Activated CD4-positive, alpha-beta T cell treated with anti-CD3 and anti-CD28 coated beads, Interleukin-2, amount 10 ng/mL, durations not matched to agents 7 days and 5 days (primary cell): Measurements from ENCODE around the gene SMNDC1. TPM values are rescaled to one million over a fixed set of nuclear protein-coding genes. Genes with fewer than 3 reads are reported as not detected.
"Not testable (repeated sequence)": the region's sequence is repeated elsewhere in the genome, so short reads cannot be mapped to it uniquely, and the experiment has no call there.

Experiments used
- CTCF ChIA-PET: fragments of 350-600 bp; sonication (Branson Sonifier 250); formaldehyde crosslinking; loops from one replicate; lab custom pipeline; 2021; ENCODE audit warnings: antibody characterized with exemption; lab: Charles Lee
- POLR2A ChIA-PET: fragments of 350-600 bp; sonication (Branson Sonifier 250); formaldehyde crosslinking; loops from one replicate; lab custom pipeline; 2021; ENCODE audit warnings: antibody characterized with exemption; lab: Charles Lee
- DNase-seq: peaks from one replicate; pipeline ENCODE4 v3.0.0-alpha.2; 2020
- H3K27ac Mint-ChIP-seq: one replicate; pipeline ENCODE4 v1.8.0; 2021; ENCODE audit warnings: mild to moderate bottlenecking, moderate library complexity, mixed read lengths
- H3K27me3 Mint-ChIP-seq: one replicate; pipeline ENCODE4 v1.8.0; 2021; ENCODE audit warnings: mixed read lengths
- H3K36me3 Mint-ChIP-seq: one replicate; pipeline ENCODE4 v1.8.0; 2021; ENCODE audit warnings: low read depth, mixed read lengths
- H3K4me1 Mint-ChIP-seq: one replicate; pipeline ENCODE4 v1.8.0; 2021; ENCODE audit warnings: mixed read lengths
- H3K4me3 Mint-ChIP-seq: one replicate; pipeline ENCODE4 v1.8.0; 2021; ENCODE audit warnings: mild to moderate bottlenecking, moderate library complexity, mixed read lengths
- H3K9me3 Mint-ChIP-seq: one replicate; pipeline ENCODE4 v1.8.0; 2021; ENCODE audit warnings: mixed read lengths
- total RNA-seq, 2 experiments: library from RNA; stranded (reverse); gene quantifications; one replicate each; pipeline ENCODE4 v1.2.3, GENCODE V29; 2021

Gene SMNDC1
- total RNA-seq, 2 experiments from 2014 or later = 36.3 to 44.2 TPM

DNA sequence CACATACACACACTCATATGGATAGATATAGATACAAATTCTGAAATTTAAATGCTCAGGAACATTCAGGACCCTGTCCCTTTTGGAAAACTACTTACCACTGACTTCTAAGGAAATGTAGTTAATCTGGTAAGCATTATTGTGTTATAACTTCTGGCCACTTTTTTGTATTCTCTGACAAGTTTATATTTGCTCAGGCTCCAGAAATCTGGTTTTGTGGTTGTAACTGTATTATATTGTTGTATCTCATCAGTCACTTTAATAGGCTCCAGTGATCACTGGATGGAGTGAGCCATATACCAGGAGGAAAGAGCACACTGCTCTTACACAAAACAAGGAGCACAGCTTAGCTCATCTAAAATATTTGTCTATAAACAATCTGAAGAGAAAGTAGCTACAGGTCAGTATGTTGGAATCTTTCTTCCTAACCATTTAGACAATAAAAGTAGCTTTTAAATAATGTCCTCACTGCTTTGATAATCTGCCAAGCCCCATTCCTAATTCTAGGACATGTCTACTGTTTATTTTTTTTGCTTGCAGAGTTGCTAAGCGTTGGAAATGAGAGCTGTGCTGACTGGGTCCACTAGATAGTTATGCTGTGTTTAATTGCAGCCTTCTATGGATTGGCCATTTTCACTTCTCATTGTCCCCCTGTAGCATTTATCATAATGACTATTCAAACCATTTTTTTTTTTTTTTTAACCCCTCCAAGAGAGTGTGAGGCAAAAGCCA lies 43.8 kb downstream of the SMNDC1 start:
- POLR2A ChIA-PET = no interaction called here
- no peak overlapping the region for H3K4me3 Mint-ChIP-seq
- no peaks in the 10 kb centered on the region for H3K36me3 Mint-ChIP-seq
- H3K4me1 Mint-ChIP-seq = no peaks in the 10 kb centered on the region
- no peak overlapping the region for H3K27ac Mint-ChIP-seq
- DNase-seq = no peak
- peaks cover 6% of the 10 kb centered on the region for H3K27me3 Mint-ChIP-seq
- CTCF ChIA-PET = interaction anchor here (0.7 to 2.1 kb wide), 4 partner anchors 8 to 411 kb away, joined by 3 to 5 read pairs (median 4); no protein-coding TSS in a partner anchor
- peaks cover under 1% of the 10 kb centered on the region for H3K9me3 Mint-ChIP-seq

DNA sequence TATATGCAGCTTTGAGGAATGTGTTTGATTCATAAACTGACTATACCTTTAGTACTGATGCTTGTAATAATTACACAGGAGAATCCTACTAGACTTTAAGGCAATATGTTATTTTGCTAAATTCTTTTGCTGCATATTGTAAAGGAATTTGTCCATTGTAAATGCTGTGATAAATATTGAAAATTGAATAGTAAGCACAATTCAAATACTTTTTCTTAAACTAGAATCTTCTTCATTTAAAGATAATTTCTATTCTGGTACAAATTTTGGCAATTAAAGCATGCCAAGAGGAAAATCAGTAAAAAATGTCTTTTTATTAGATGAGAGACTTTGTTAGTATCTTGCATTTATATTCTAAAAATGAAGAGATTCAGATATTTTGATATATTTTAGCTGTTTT lies 45.4 kb downstream of the SMNDC1 start:
- no peak overlapping the region for H3K4me3 Mint-ChIP-seq

DNA sequence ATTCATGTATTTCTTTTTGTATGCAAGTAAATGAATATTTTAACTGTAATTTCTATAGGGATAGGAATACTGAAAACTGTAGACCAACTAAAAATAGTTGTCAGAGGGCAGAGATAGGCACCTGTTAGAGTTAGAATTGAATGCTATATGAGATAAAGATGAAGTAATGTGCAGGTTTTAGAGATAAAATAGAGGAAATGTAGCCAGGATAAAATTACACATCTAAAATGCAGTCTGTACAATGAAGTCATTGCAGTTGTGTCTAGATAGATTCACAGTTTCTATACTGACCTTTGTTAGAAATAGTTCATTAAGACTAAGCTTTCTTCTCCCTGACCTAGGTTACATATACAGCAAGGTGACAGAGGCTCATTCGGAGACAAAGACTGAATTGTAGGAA lies 46.2 kb downstream of the SMNDC1 start:
- ChIA-PET CTCF (interaction anchor here (0.6 to 0.8 kb wide), 3 partner anchors 14 to 47 kb away, joined by 3 read pairs; no protein-coding TSS in a partner anchor), POLR2A (no interaction called here)
- Mint-ChIP-seq H3K9me3 (peaks cover 8% of the 10 kb centered on the region), H3K36me3 (peaks cover 13% of the 10 kb centered on the region), H3K27me3 (peaks cover 16% of the 10 kb centered on the region), H3K27ac (no peak overlapping the region), H3K4me3 (no peak overlapping the region), H3K4me1 (peaks cover 13% of the 10 kb centered on the region)
- DNase-seq = no peak

More for the DNA sequence above, 45.4 kb downstream of the SMNDC1 start:
- no peak for DNase-seq
- ChIA-PET CTCF (interaction anchor here (0.6 to 2.1 kb wide), 2 partner anchors 7 to 15 kb away, joined by 3 to 5 read pairs; no protein-coding TSS in a partner anchor), POLR2A (no interaction called here)
- Mint-ChIP-seq H3K9me3 (peaks cover 8% of the 10 kb centered on the region), H3K4me1 (peaks cover 8% of the 10 kb centered on the region), H3K27ac (no peak overlapping the region), H3K27me3 (peaks cover 11% of the 10 kb centered on the region), H3K36me3 (peaks cover 7% of the 10 kb centered on the region)

GRCh38 chr10:110254467-110254866 lies 50.3 kb downstream of the SMNDC1 start:
- Mint-ChIP-seq H3K4me1 (peaks cover 35% of the 10 kb centered on the region), H3K36me3 (peaks cover 16% of the 10 kb centered on the region), H3K4me3 (no peak overlapping the region), H3K27me3 (peaks cover 24% of the 10 kb centered on the region), H3K27ac (peak overlapping the region; percentile 6), H3K9me3 (peaks cover 8% of the 10 kb centered on the region)
- DNase-seq = no peak
- ChIA-PET CTCF (interaction anchor here (1.0 to 1.4 kb wide), 3 partner anchors 13 to 107 kb away, joined by 3 to 5 read pairs (median 3); no protein-coding TSS in a partner anchor), POLR2A (no interaction called here)

DNA sequence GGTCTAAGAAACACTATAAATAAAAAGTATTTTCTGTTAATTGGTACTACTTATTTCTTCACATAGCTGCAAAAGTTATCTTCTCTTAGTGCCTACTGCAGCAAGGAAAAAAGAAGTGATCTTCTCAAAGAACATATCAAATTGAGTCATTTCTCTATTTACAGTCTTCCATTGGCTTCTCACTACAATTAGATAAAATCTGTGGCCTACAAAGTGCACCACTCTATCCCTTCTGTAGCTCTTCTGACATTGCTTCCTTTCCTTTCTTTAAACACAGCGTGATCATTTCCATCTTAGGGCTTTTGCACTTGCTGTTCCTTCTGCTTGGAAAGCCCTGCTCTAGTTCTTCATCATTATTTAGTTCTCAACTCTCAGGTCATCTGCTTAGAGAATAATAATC lies 52.6 kb downstream of the SMNDC1 start:
- Mint-ChIP-seq H3K4me1 (peaks cover 40% of the 10 kb centered on the region), H3K9me3 (peaks cover 8% of the 10 kb centered on the region), H3K36me3 (peaks cover 21% of the 10 kb centered on the region), H3K27me3 (peaks cover 20% of the 10 kb centered on the region), H3K4me3 (no peak overlapping the region), H3K27ac (no peak overlapping the region)
- no peak for DNase-seq
- CTCF ChIA-PET = interaction anchor here (1.5 to 1.8 kb wide), 2 partner anchors 8 to 21 kb away, joined by 5 to 7 read pairs; no protein-coding TSS in a partner anchor
- POLR2A ChIA-PET = interaction anchor here (0.6 kb wide), 1 partner anchor 76 kb away, joined by 4 read pairs; no protein-coding TSS in a partner anchor

- H3K9me3 Mint-ChIP-seq, H3K4me3 Mint-ChIP-seq, H3K27ac Mint-ChIP-seq, DNase-seq, POLR2A ChIA-PET: not testable (repeated sequence)
- H3K36me3 Mint-ChIP-seq = peaks cover 29% of the 10 kb centered on the region
- peaks cover 28% of the 10 kb centered on the region for H3K27me3 Mint-ChIP-seq
- peaks cover 40% of the 10 kb centered on the region for H3K4me1 Mint-ChIP-seq
- CTCF ChIA-PET = interaction anchor here (1.8 kb wide), 1 partner anchor 20 kb away, joined by 7 read pairs; no protein-coding TSS in a partner anchor
These were observed 53.3 kb downstream of the SMNDC1 start for GRCh38 chr10:110251392-110251791.

DNA sequence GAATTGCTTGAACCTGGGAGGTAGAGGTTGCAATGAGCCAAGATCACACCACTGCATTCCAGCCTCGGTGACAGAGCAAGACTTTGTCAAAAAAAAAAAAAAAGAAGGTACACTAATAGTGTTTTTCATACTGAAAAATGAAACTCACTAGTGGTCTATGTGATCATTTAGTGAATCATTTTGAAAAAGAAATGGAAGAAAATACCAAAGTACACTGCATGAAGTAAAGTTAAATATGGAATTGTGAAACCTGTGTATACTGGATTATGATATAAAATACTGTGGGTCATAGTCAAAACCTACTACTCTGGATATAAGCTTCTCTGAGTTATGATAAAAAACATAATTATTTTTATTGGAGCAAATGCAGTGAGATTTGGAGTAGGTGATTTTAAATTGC lies 55.2 kb downstream of the SMNDC1 start:
- H3K27ac Mint-ChIP-seq, POLR2A ChIA-PET, H3K9me3 Mint-ChIP-seq, H3K4me3 Mint-ChIP-seq, DNase-seq: not testable (repeated sequence)
- CTCF ChIA-PET = interaction anchor here (1.2 kb wide), 1 partner anchor 9 kb away, joined by 3 read pairs; no protein-coding TSS in a partner anchor
- Mint-ChIP-seq H3K27me3 (peaks cover 33% of the 10 kb centered on the region), H3K4me1 (peaks cover 33% of the 10 kb centered on the region), H3K36me3 (peaks cover 34% of the 10 kb centered on the region)

DNA sequence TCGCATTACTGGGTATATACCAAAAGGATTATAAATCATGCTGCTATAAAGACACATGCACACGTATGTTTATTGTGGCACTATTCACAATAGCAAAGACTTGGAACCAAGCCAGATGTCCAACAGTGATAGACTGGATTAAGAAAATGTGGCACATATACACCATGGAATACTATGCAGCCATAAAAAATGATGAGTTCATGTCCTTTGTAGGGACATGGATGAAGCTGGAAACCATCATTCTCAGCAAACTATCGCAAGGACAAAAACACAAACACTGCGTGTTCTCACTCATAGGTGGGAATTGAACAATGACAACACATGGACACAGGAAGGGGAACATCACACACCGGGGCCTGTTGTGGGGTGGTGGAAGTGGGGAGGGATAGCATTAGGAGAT lies 56.9 kb downstream of the SMNDC1 start:
- DNase-seq, H3K27ac Mint-ChIP-seq, H3K9me3 Mint-ChIP-seq, CTCF ChIA-PET, POLR2A ChIA-PET, H3K4me3 Mint-ChIP-seq: not testable (repeated sequence)
- H3K36me3 Mint-ChIP-seq = peaks cover 27% of the 10 kb centered on the region
- peaks cover 27% of the 10 kb centered on the region for H3K4me1 Mint-ChIP-seq
- peaks cover 27% of the 10 kb centered on the region for H3K27me3 Mint-ChIP-seq

- H3K27me3 Mint-ChIP-seq = peaks cover 19% of the 10 kb centered on the region
- no peak for DNase-seq
- peaks cover 28% of the 10 kb centered on the region for H3K36me3 Mint-ChIP-seq
- CTCF ChIA-PET = interaction anchor here (0.7 to 1.7 kb wide), 4 partner anchors 14 to 41 kb away, joined by 3 to 4 read pairs (median 3); no protein-coding TSS in a partner anchor
- H3K4me1 Mint-ChIP-seq = peaks cover 21% of the 10 kb centered on the region
- POLR2A ChIA-PET = interaction anchor here (0.6 kb wide), 1 partner anchor 16 kb away, joined by 3 read pairs; no protein-coding TSS in a partner anchor
- H3K4me3 Mint-ChIP-seq = no peak overlapping the region
- no peaks in the 10 kb centered on the region for H3K9me3 Mint-ChIP-seq
- H3K27ac Mint-ChIP-seq = no peak overlapping the region
These were observed 60.2 kb downstream of the SMNDC1 start for GRCh38 chr10:110244550-110244949.

- peaks cover 15% of the 10 kb centered on the region for H3K4me1 Mint-ChIP-seq
- CTCF ChIA-PET = interaction anchor here (0.6 kb wide), 1 partner anchor 103 kb away, joined by 3 read pairs; no protein-coding TSS in a partner anchor
- no peak overlapping the region for H3K4me3 Mint-ChIP-seq
- H3K9me3 Mint-ChIP-seq = no peaks in the 10 kb centered on the region
- H3K36me3 Mint-ChIP-seq = peaks cover 34% of the 10 kb centered on the region
- H3K27ac Mint-ChIP-seq = no peak overlapping the region
- DNase-seq = no peak
- POLR2A ChIA-PET = no interaction called here
- peaks cover 24% of the 10 kb centered on the region for H3K27me3 Mint-ChIP-seq
These were observed 62.2 kb downstream of the SMNDC1 start for GRCh38 chr10:110242511-110242910.

DNA sequence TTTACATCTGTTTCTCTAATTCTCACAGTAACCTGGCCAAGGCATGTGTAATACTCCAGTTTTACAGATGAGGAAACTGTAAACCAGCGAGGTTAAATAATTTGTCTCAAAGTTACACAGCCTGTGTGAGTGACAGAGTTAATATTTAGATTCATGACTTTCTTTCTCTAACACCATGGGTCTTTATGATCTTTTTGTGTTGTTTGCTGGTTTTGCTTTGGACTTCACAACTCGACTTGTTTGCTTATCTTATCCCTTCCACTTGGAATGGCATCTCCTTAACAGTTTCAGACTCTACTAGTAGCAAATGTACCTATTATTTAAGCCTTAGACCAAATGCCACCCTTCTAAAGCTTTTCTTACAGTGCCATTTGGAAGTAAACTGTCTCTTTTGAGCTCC lies 62.9 kb downstream of the SMNDC1 start:
- CTCF ChIA-PET = interaction anchor here (1.3 to 1.4 kb wide), 2 partner anchors 14 to 26 kb away, joined by 3 to 5 read pairs; no protein-coding TSS in a partner anchor
- Mint-ChIP-seq H3K4me1 (peaks cover 15% of the 10 kb centered on the region), H3K36me3 (peaks cover 35% of the 10 kb centered on the region), H3K9me3 (no peaks in the 10 kb centered on the region), H3K27ac (no peak overlapping the region), H3K4me3 (no peak overlapping the region), H3K27me3 (peaks cover 19% of the 10 kb centered on the region)
- POLR2A ChIA-PET = no interaction called here
- DNase-seq = no peak

GRCh38 chr10:110241407-110241806 lies 63.3 kb downstream of the SMNDC1 start:
- POLR2A ChIA-PET = no interaction called here
- H3K4me1 Mint-ChIP-seq = peaks cover 15% of the 10 kb centered on the region
- H3K9me3 Mint-ChIP-seq = no peaks in the 10 kb centered on the region
- H3K4me3 Mint-ChIP-seq = no peak overlapping the region
- H3K27ac Mint-ChIP-seq = peak overlapping the region; percentile 4
- peaks cover 15% of the 10 kb centered on the region for H3K27me3 Mint-ChIP-seq
- peaks cover 31% of the 10 kb centered on the region for H3K36me3 Mint-ChIP-seq
- DNase-seq = no peak
- CTCF ChIA-PET = interaction anchor here (1.2 to 1.5 kb wide), 4 partner anchors 8 to 26 kb away, joined by 3 to 5 read pairs (median 4); no protein-coding TSS in a partner anchor
